COLO668 (cell line): ENCODE results near the gene MAGEB10.
"Not testable (repeated sequence)": the region's sequence is repeated elsewhere in the genome, so short reads cannot be mapped to it uniquely, and the experiment has no call there.

Source experiments
- DNase-seq: peaks from one replicate; lab custom pipeline; 2025; ENCODE audit not compliant: unreplicated experiment; lab: John Stamatoyannopoulos, UW

The MAGEB10 gene, protein sequence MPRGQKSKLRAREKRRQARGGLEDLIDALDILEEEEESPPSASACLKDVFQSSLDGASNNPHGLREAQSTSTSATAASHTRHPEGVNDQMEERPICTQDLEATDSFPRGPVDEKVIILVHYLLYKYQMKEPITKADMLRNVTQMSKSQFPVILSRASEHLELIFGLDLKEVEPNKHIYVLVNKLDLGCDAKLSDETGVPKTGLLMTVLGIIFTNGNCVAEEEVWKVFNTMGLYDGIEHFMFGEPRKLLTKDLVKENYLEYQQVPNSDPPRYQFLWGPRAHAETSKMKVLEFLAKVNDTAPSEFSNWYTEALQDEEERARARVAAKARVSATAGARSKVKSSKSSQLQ

DNA sequence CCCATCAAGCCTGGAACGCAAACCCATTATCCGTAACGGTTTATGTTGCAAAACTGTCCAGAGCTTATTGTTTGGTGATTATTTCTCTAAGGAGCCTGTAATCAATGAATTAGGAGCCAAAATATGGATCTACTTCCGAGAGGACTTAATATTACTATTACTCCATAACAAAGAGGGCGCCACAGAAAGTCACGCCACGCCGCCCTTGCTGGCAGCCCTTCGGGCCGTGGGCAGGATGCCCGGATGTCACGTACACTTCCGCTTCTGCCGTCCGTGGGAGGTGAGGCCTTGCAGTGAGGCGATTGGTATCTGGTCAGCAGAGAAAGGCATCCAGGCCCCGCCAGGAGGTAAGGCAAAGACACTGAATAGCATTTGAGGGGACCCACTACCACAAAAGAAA is at the start of gene MAGEB10:
Gene MAGEB10 (plus strand): TSS at position 301 of the 400 bp plus-strand sequence. CDS start 13,317 bp downstream, outside the sequence.
- DNase-seq = no peak

DNA sequence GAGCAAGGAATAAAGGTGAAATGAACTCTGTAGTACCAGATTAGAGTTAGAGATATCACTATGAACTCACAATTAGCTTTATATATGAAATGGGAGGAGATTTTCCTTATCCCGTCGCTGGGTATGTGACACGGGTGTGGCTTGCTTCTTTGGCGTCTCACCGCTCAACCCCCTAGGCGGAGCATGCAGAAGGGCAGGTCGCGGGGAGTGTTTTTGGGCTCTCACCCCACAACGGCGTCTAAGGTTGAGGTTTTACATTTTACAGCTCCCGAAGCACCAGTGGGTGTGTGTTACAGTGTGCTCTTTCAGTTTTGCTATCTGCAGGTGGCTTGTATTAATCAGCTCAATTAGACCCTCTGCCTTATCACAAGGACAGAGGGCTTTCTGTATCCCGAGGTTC is 42.1 kb upstream of the MAGEB10 start:
- no peak for DNase-seq

DNA sequence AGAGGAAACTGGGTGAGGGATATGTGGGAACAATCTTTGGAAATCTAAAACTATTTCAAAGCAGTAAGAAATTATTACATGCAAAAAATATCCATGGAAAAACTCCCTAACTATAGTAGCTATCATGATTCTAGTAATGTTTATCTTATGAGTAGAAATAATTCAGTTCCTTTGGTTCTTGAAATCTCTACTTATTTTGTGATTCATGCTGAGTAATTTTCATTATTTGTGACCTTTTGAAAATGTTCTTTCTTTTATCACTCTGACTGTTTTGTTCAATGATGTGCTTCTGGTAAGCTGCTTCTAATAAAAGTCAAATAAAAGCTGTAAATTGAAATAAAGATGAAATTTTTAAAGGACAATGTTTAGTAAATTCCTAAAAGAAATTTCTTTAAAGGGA is 40.4 kb upstream of the MAGEB10 start:
- no peak for DNase-seq

DNA sequence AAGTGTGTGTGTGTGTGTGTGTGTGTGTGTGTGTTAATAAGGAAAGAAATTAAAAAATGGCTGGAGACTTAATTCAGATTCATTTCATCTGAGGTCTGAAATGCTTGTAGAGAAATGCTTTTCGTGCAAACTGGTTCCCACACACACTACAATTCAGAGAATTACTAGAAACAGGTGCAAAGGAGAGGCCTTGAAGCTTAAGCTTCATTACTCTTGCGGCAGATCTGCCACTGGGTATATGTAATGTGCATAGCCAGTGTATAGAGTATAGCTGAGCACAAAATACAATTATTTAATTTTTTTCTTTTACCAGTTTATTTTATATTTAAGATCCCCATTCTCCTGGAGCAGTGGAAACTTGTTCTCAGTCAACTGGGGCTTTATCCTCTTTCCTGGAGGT is 31.8 kb upstream of the MAGEB10 start:
- DNase-seq = no peak

DNA sequence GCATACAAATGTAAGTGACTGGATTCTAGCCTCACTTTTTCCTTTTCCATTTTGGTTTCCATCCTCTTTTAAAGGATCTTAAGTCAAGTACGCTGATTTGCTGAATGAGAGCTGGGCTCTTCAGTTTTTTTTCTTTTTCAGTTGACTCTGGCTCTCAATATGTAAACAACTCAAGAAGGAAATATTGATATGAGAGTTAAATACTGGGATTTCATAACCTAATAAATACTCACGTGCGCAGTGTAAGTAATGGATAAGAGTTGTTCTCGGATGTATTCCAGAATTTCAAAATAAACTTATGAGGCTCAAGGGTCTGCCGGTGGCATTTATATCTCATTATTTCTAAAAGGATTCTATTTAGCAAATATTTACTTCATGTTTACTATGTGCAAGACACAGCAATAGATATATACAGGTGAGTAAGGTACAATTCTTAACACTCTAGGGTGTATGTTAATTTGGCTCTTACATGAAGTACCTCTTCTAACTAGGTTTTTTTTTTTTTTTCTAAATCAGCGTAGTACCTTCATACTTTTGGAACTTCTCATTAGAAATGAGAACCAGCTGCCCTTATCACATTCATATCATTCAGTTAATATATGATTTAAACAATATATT is 11.0 kb upstream of the MAGEB10 start:
- no peak for DNase-seq

DNA sequence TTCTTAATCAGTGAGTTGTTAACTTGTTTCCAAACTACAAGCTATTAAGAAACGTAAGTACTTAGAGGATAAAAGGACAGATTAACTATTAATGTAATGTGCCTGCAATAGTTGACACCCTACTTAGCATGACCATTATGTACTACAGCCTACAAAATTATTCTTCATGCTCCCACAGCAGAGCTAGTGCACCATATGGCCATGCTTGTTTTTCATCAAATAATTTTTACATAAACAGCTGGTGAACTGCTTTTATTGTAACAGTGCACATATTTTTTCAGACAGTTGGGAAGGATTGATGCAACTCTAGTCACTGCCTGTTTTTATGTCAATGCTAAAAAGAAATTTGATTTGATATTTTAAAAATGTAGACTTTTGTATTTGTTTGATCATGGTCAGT is 10.2 kb upstream of the MAGEB10 start:
- DNase-seq = no peak

DNA sequence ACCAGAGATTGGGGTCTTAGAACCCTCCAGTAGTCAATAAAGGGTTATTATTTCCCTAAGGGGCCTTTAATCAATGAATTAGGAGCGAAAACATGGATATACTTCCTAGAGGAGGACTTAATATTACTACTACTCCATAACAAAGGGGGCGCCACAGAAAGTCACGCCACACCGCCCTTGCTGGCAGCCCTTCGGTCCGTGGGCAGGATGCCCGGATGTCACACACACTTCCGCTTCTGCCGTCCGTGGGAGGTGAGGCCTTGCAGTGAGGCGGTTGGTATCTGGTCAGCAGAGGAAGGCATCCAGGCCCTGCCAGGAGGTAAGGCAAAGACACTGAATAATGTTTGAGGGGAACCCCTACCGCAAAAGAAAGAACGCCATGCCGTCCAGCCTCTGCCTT is 436 bp downstream of the MAGEB10 start:
- no peak for DNase-seq

DNA sequence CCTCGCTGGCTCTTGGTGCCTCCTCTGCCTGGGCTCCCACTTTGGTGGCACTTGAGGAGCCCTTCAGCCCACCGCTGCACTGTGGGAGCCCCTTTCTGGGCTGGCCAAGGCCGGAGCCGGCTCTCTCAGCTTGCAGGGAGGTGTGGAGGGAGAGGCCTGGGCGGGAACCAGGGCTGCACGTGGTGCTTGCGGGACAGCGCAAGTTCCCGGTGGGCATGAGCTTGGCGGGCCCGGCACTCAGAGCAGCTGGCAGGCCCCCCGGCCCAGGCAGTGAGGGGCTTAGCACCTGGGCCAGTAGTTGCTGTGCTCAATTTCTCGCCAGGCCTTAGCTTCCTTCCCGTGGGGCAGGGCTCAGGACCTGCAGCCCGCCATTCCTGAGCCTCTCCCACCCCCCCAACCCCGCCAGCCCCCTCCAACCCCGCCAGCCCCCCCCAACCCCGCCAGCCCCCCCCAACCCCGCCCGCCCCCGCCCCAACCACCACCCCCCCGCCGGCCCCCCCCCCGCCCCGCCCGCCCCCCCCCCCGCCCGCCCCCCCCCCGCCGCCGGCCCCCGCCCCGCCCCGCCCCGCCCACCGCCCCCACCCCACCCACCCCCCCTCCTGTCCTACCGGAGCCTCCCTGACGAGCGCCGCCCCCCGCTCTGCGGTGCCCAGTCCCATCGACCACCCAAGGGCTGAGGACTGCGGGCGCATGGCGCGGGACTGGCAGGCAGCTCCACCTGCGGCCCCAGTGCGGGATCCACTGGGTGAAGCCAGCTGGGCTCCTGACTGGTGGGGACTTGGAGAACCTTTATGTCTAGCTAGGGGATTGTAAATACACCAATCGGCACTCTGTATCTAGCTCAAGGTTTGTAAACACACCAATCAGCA is 1.4 kb downstream of the MAGEB10 start:
- DNase-seq = not testable (repeated sequence)

DNA sequence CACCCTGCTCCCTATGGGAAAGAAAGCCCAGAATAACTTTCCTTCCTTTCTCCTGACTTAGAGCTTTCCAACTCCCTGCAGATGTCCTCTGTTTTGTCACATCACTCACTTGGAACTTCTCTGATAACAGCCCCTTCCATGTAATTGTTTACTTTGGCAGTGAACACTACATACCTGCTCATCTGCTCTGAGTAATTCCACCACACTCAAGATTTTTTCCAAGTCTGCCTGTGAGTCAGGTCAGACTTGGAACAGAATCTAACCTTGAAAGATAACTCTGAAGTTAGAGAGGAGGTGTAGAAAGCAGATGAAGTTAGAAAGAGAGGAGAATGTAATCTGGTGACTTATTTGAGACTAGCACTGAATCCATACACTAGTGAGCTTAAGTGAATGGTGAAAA is 7.4 kb downstream of the MAGEB10 start:
- DNase-seq = no peak

DNA sequence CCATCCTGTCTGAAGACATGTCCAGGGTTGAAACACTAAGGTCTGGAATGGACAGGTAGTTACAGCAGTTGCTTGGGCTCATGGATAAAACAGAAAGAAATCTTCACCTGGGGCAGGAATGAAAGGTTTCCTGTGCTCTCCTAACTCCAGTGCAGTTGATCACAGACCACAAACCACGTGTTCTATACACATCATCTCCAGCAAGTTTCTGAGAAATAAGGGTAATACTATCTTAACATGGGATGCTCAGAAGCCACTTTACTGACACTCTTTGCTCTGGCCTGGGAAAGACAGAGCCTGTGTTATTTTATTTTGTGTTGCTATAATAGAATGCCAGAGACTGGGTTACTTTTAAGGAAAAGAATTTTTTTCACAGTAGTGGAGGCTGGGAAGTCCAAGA is 16.0 kb downstream of the MAGEB10 start:
- DNase-seq = no peak

DNA sequence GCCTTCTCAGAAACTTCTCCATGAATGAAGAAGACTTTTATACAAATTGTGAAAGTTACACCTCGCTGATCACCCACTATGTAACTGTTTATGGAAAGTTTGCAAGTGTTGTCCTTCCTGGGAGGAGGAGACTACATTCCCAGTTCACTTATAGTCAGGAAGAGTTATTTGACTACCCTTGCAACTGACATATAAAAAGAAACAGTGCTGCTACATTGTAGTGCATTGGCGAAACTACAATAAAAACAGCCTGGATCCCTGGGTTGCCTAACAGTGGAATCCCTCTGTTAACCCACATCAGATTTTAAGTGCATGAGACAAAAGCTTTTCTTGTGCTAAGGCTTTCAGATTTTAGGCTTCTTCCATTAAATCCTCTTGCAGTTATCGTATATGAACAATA is 30.4 kb downstream of the MAGEB10 start:
- no peak for DNase-seq

DNA sequence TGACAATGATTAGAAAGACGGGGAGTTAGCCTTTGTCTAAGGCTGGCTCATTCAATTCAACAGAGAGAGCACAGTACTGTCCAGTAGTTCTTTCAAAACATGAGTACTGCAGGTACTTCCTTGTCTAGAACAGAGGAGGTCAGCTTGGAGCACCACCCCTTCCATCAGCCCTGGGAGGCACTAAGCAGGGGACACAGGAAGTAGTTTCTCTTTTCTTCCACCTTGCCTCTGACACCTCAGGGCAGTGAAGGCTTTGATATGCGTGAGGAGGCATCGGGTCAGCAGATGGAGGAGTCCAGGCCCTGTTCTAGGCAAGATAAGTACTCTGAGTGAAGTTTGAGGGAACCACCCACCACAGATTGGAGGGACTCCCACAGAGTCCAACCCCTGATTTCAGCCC is 33.1 kb downstream of the MAGEB10 start:
- DNase-seq = no peak

DNA sequence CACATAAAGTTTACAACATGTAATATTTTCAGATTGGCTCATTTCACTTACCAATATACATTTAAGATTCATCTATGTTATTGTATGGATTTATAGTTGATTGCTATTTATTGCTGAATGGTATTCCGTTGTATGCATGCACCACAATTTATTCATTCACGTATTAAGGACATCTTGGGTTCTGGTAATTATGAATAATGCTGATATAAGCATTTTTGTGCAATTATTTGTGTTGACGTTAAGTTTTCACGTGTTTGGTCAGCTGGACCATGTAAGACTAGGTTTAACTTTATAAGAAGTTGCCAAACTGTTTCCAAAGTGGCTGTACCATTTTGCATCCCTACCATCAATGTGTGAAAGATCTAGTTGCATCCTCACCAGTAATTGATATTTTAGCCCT is 35.1 kb downstream of the MAGEB10 start:
- DNase-seq = no peak

DNA sequence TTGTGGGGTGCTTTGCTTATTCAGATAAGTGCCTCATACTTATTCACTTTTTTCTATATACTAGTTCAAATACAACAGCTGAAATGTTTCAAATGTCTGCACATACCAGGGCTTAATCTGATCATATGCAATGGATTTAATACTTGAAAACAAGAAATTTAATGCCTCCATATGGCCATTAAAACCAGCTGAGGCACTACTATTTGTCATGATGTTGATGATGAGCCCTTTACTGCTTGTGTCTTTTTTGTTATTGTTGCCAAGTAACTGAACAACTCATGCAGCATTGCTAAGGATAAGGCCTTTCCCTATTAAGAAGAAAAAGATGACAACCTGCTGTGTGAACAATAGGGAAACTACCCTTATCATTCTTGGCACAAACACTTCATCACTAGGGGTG is 52.5 kb downstream of the MAGEB10 start:
- no peak for DNase-seq

DNA sequence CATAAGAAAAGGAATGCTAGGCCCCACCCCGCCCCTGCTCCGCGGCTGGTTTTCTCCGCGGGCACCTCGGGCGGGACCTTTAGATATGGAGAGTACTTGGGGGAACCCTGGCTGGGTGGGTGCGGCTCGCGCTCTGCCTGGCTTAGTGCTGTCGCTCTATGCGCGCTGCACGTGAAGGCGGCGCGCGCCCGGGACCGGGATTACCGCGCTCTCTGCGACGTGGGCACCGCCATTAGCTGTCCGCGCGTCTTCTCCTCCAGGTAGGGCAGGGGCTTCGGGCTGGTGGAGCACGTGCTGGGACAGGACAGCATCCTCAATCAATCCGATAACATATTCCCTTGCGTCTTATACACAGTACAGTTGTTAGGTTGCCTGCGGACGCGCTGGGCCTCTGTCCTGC is 56.0 kb downstream of the MAGEB10 start:
- DNase-seq = no peak
